GM12801 (cell line): Measurements from ENCODE around the gene IP6K1.

Experiments
- TF ChIP-seq, protein P1 (sequence below): IDR thresholded peaks from one replicate; pipeline ENCODE4 v1.5.1; 2011; ENCODE audit warnings: control low read depth; ENCODE audit not compliant: insufficient read length; ENCODE audit errors: extremely low read depth

The IP6K1 gene

DNA sequence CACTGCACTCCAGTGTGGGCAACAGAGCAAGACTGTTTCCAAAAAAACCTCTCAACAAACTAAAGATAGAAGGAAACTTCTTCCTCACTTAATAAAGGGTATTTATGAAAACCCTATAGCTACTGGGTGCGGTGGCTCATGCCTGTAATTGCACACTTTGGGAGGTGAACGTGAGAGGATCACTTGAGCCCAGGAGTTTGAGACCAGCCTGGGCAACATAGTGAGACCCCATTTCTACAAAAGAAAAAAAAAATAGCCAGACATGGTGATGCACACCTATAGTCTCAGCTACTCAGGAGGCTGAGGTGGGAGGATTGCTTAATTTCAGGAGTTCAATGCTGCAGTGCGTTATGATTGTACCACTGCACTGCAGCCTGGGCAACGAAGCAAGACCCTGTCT is 22.4 kb downstream of the IP6K1 start:
- TF ChIP-seq, protein P1, sequence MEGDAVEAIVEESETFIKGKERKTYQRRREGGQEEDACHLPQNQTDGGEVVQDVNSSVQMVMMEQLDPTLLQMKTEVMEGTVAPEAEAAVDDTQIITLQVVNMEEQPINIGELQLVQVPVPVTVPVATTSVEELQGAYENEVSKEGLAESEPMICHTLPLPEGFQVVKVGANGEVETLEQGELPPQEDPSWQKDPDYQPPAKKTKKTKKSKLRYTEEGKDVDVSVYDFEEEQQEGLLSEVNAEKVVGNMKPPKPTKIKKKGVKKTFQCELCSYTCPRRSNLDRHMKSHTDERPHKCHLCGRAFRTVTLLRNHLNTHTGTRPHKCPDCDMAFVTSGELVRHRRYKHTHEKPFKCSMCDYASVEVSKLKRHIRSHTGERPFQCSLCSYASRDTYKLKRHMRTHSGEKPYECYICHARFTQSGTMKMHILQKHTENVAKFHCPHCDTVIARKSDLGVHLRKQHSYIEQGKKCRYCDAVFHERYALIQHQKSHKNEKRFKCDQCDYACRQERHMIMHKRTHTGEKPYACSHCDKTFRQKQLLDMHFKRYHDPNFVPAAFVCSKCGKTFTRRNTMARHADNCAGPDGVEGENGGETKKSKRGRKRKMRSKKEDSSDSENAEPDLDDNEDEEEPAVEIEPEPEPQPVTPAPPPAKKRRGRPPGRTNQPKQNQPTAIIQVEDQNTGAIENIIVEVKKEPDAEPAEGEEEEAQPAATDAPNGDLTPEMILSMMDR = no peak

DNA sequence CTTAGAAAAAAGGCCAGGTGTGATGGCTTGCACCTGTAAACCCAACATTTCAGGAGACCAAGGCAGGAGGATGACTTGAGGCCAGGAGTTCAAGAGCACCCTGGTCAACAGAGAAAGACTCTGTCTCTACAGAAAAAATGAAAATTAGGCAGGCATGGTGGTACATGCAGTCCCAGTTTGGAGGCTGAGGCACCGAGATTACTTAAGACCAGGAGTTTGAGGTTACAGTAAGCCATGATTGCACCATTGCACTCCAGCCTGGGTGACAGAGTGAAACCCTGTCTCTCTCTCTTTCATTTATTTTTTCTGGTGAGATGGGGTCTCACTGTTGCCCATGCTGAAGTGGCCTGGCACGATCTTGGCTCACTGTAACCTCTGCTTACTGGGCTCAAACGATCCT is 24.7 kb downstream of the IP6K1 start:
- TF ChIP-seq, protein P1 = no peak

DNA sequence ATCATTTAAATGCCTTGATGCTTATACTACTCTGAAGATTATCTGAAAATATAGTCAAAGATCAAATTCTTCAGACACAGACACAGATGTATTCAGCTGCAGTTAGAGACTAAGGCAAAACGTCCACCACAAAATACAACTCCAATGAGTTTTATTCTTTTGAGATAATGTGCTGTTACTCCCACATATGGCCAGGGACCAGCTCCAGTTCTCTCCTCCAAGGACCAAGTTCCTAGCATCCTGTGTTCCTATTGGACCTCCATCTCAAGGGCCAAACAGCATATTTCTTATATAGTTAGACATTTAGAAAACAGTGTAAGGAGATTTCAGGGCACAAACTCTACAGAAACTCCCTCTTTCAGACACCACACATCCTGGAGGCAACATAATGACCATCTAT is 27.1 kb downstream of the IP6K1 start:
- TF ChIP-seq, protein P1 = no peak

DNA sequence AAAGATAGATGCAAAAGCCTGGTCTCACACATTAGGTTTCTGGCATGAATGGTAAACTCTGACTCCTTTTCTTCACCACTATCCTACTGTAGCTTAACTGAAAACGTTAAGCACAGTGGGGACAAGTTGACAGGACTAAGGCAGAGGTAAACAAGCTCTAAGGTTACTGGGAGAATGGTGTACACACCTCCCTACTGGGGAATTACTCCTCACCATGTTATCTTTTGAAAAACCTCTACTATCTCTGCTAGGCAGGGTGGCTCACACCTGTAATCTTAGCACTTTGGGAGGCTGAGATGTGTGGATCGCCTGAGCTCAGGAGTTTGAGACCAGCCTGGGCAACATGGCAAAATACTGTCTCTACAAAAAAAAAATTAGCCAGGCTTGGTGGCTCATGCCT is 29.1 kb downstream of the IP6K1 start:
- TF ChIP-seq, protein P1 = no peak

DNA sequence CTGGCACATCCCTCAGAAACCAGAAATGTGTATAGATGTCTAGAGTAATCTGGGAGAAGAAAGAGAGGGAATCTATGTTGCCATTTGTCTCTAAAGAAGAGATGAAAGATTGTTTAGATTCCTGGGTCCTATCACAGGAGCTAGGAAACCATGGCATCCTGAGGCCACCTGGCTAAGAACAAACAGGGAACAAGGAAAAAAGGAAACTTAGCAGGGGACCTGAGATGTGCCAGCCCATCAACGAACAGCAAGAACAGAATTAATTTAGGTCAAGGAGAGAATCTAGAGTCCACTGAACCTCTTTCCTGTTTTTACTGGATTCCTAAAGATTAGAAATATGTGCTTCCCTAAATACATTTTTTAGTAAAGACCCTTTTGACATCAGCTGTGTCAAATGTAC is 30.3 kb downstream of the IP6K1 start:
- TF ChIP-seq, protein P1 = no peak

DNA sequence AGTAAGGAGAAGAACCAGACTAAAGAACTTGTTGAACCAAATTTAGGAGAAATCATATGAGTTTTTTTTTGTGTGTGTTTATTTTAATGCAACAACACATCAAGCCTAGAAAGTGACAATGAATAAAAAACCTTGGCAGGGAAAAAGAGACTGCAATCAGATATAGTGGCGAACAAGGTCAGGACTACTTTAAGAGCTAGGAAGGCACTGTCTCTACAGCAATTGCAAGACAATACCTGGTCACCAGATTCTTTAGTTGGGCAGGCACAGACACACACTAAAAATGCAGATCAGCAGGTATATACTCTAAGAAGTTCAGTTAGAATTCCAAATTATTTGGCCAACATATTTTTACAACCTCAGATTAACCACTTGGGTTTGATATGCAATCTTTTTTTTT is 31.8 kb downstream of the IP6K1 start:
- TF ChIP-seq, protein P1 = no peak

DNA sequence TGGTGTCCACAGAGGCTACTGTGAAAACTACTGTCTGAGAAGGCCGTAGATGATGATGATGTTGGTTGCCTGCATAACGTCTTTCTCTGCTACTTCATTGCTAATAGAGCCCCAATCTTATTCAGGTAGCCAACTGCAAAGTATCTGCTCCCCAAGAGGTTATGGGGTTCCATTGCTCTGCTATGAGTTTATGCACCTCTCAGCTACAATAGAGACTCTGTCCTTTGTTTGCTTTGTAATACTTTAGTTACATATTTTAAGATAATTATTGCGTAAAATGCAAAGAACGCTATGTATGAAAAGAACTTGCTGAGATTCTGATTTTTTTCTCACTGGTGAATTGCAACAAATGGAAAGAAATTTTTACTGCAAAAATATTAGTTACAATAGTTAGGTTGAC is 34.8 kb downstream of the IP6K1 start:
- TF ChIP-seq, protein P1 = no peak

DNA sequence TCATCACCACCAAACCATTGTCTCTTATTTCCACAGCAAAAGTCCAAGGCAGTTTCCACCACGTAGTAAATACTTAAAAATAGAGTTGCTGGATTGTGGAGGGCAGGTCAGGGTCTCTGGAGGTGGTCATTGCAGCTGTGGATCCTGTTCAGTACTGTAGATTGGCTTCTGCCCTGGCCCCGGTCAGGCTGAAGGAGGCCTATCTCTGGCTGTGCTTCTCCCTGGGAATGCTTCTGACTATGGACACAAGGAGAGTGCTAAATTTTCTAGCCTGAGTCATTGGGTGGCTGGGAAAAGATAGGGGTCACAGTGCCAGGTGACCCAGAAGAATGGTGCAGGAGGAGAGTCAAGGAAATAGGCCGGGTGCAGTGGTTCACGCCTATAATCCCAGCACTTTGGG is 36.3 kb downstream of the IP6K1 start:
- TF ChIP-seq, protein P1 = no peak
